Measurements from ENCODE around the gene TMUB2. TPM values are rescaled to one million over a fixed set of nuclear protein-coding genes. Genes with fewer than 3 reads are reported as not detected.

TMUB2 gene
- total and polyA plus RNA-seq, 2 of the 13 experiments (the other 11 are each of a cell fraction or from before 2014, with no cell fraction given) = 26.9 to 50.8 TPM

GRCh38 chr17:44144966-44145739 is 41.6 kb upstream of the TMUB2 start (continued):
- no peak for TF ChIP-seq ZBED4 (CRISPR knock-in tag; IDR thresholded peaks at IDR 0.05; ENCODE audit: borderline replicate concordance)

GRCh38 chr17:44146375-44147346 is 40.1 kb upstream of the TMUB2 start:
- Histone ChIP-seq H3K9me3 (ENCODE audit: low read length) (no peaks in the 10 kb centered on the region), H3K27ac (ENCODE audit: extremely low read length, insufficient read depth, low read length) (no peak overlapping the region), H3K79me2 (ENCODE audit: insufficient read depth, low read length) (peaks cover 13% of the 10 kb centered on the region), H3K4me1 (ENCODE audit: insufficient read depth, low read length) (peaks cover 19% of the 10 kb centered on the region), H3K36me3 (replicated peaks in 1 of 2; ENCODE audit: control insufficient read depth in 1 of 2, insufficient read depth in 2 of 2, low read length in 2 of 2) (peaks cover 14 to 37% of the 10 kb centered on the region in 2 experiments), H3K4me2 (ENCODE audit: low read depth, low read length) (no peak overlapping the region), H2AFZ (ENCODE audit: low read length) (no peak overlapping the region), H3K9ac (ENCODE audit: insufficient read depth, low read depth, low read length) (no peak overlapping the region), H4K20me1 (ENCODE audit: insufficient read depth, low read length) (no peaks in the 10 kb centered on the region), H3K27me3 (ENCODE audit: control insufficient read depth in 1 of 2, insufficient read depth in 2 of 2, low read length in 2 of 2) (no peaks in the 10 kb centered on the region), H3K4me3 (replicated peaks in 1 of 3; ENCODE audit: insufficient read depth in 1 of 3, low read depth in 2 of 3, low read length in 3 of 3) (no peak overlapping the region)
- DNase-seq (ENCODE audit: low spot score) (no peak), FAIRE-seq (no peak), ATAC-seq (no peak)
- WGBS (ENCODE audit: low lambda C conversion rate) = 58% methylated on average over 2 of the region's 2 CpGs
- in situ Hi-C loops (cut with HindIII; ENCODE audit: extremely low pct_ligation_motif_present, low pct_unique_long_range_greater_than_20kb) (no loop called here), intact Hi-C loops (cut with micrococcal nuclease; ENCODE audit: unreplicated experiment) (no loop called here)
- ChIA-PET POLR2A (no interaction called here), CTCF (ENCODE audit: low intra/inter-chr PET ratio, low total read pairs) (no interaction called here)
- TF ChIP-seq EHMT2 (IDR thresholded peaks at IDR 0.05; ENCODE audit: borderline replicate concordance, low read depth, low read length) = no peak
- TF ChIP-seq XRCC5 (optimal IDR thresholded peaks at IDR 0.05; ENCODE audit: low read length) = no peak
- TF ChIP-seq CREB1 (IDR thresholded peaks at IDR 0.05) = 0 out of 2 replicates have a peak, but pooled peaks have one; percentile 8
- TF ChIP-seq CREB1 (CRISPR knock-in tag; IDR thresholded peaks at IDR 0.05) = no peak
- peak; percentile 46; the same call in 1 of the 2 replicates for TF ChIP-seq ATF7 (IDR thresholded peaks at IDR 0.05)
- TF ChIP-seq ATF7 (CRISPR knock-in tag; IDR thresholded peaks at IDR 0.05) = no peak
- BruUV-seq (replicated peaks) = no TSS peak

Measured in HepG2 (cell line).